NT2/D1 (cell line): ENCODE results near the gene CDH4.

ENCODE experiments used
- SUZ12 ChIP-seq: IDR thresholded peaks from 2 replicates; pipeline ENCODE4 v1.6.1; 2011; ENCODE audit not compliant: insufficient read length, insufficient read depth; ENCODE audit errors: extremely low read depth
- ZNF274 ChIP-seq: IDR thresholded peaks from 2 replicates; pipeline ENCODE4 v1.6.1; 2011; ENCODE audit warnings: mild to moderate bottlenecking, low read depth, low read length

DNA sequence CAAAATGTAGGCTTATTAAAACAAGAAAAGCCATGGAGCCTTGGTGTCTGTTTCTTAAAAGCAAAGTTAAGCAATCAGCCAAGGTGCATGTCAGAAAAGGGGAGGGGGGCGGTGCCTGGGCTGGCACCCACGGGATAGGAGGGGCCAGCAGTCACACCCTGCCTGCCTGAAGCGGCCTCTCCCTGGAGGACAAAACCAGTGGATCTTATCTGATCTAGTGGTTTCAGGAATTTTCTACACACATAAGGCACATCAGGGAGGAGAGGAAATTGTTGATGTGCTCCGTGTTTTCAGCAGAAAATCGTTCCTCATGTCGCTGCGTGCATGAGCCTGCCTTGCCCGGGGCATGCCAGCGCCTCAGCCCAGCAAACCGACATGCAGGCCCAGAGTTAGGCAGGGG is 537.3 kb downstream of the CDH4 start:
- TF ChIP-seq ZNF274 = no peak
- no peak for TF ChIP-seq SUZ12
